HG02571 (cell line): ENCODE measurements around the gene TENM3.

Source experiments
- ATAC-seq: cut with Tn5 transposase; IDR thresholded peaks from one replicate; pipeline ENCODE4 v1.9.1; 2021; ENCODE audit warnings: mild to moderate bottlenecking, moderate library complexity; ENCODE audit not compliant: unreplicated experiment

TENM3 gene

DNA sequence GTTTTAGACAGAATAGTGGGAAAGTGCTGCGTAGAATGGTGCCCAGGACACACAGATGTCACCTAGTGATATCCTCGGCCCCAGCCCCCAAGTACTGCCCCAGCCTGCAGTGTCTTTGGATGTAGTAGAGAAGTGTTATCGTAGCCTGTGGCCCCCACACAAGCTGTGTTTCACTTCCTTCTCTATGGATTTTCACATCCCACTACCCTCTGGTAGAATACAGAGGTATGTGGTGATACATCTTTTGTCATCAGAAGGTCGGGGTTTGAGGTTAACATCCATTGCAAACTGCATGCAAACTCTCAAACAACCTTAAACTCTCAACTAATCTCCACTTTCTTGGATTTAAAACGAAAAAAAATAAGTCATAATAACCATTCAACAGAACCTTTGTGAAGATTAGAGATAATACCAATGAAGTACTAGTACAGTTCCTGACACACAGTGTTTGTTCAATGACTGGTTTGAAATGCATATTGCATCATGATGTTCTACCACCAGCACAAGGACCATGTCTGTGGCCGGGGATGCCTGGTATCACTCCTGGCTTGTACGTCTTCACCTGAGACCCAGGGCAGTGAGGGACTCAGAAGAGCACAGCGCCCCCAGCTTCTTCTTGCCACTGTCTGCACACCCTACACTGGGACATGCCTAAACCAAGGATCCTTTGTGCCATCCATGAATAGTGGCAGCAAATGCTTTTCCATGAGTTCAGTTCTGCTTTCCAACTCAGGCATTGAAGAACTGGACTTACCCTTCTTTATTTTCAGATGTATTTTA, 406.7 kb downstream of the TENM3 start:
- ATAC-seq: no peak

DNA sequence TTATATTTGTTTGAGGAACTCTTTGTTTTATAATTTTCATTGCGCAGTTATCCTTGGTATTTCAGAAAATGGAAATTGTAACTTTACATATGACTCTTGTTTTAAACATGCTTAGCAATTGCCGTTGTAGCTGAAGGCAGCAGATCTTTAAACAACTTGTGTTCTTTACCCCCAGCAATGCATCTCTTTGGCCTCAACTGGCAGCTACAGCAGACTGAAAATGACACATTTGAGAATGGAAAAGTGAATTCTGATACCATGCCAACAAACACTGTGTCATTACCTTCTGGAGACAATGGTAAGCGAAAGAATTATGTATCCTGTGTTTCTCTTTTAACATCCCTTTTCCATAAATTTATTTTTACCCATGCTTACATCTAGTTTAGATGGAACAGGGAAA, 410.4 kb downstream of the TENM3 start:
- ATAC-seq: no peak

DNA sequence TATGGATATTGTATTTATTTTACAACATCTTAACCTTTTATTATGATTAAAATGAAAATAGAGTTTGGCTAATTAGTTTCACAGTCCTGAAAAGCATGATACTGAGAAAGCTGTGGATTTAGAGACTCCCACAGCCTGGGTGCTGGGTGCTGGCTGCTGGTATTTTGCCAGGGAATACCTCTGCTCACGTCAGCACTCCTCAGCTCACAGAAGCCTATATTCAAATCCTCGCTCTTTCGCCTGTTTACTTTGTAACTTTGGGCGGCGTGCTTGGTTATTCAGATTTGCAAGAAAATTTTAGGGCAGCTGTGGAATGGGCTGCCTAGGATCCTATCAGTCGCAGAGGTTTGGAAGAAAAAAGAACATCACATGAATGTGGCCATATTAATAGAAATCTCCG, 412.1 kb downstream of the TENM3 start:
- ATAC-seq: no peak

DNA sequence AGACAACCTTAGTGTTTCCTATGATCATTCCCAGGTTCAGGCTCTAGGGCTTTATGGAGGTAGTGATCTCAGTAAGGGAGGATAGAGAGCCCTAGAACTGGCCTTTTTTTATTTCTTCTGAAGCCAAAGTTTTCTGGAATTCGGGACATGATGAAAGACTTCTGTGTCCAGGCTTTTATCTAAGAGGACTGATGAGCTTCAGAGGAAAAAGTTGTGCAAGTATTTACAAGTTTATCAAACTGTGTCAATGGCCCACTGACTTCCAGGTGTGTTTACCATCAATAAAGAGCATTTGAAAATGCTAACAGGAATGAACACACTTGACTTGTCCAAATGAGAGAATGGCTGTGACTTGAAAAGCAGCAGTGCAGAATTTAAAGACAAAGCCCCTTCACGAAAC, 419.3 kb downstream of the TENM3 start:
- ATAC-seq: no peak

DNA sequence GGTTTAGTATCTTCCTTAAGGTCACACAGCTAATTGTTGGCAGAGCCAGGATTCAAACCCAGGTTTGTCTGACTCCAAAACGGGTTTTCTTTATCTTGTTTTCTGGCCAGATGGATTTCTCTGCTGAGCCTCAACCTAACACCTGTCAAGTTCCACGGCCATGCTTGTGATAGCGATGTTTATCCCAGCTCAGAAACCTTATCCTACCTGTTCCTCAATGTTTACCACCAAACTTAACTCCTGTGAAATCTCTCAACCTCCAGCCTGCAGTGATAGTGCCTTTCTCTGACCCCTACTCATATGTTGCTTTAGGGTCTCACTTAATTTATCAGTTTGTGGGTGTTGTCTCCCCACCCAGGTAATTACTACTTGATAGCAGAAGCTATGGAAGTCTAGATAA, 428.0 kb downstream of the TENM3 start:
- ATAC-seq: no peak

DNA sequence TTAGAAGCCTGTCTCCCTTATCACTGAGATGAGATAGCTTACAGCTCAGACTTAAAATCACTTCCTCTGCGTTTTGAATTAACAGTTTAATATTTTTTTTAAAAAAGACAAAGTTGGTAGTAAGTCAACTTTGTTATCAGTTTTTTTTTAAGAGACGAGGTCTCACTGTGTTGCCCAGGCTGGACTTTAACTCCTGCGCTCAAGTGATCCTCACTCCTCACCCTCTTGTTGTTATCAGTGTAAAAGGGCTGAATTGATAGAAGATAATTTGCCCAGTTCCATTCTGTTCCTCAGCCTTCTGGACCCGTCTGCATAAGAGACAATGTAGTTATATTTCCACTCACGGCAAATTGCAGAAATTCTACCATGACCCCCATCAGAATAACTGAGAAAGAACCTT, 428.5 kb downstream of the TENM3 start:
- no peak for ATAC-seq

DNA sequence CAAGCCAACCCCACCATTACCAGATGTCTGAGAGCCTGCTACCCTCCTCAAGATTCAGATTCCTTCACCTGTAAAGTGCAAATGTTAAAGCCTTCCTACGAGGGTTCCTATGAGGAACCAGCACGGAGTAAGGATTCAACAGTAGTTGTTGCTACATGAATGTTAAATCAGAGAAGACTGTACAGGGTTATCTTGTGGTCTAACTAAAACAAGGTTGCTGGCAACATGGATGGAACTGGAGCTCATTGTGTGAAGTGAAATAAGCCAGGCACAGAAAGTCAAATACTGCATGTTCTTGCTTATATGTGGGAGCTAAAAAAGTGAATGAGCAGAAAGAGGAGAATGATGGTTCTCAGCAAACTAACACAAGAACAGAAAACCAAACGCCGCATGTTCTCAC, 435.4 kb downstream of the TENM3 start:
- no peak for ATAC-seq

DNA sequence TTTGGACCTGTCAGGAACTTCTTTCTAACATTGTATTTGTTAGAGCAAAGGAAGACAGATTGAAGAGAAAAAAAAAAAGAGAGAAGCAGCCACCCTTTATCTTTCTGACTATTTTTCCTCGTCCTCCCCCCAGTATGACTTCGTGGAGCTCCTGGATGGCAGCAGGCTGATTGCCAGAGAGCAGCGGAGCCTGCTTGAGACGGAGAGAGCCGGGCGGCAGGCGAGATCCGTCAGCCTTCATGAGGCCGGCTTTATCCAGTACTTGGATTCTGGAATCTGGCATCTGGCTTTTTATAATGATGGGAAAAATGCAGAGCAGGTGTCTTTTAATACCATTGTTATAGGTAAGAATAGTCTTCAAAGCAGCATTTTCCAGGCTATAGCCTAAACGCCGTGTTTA, 436.3 kb downstream of the TENM3 start:
- no peak for ATAC-seq

DNA sequence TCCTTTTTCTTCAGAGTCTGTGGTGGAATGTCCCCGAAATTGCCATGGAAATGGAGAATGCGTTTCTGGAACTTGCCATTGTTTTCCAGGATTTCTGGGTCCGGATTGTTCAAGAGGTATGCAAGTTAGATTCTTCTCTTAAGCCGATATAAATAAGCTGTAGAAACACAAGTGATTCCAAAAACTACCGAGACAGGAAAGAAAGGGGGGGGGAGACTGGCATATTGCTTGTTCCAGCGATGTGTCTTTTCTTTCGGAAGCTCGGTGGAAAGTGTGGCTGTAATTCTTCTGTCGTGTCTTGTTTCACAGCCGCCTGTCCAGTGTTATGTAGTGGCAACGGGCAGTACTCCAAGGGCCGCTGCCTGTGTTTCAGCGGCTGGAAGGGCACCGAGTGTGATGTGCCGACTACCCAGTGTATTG, 437.0 kb downstream of the TENM3 start:
- no peak for ATAC-seq

DNA sequence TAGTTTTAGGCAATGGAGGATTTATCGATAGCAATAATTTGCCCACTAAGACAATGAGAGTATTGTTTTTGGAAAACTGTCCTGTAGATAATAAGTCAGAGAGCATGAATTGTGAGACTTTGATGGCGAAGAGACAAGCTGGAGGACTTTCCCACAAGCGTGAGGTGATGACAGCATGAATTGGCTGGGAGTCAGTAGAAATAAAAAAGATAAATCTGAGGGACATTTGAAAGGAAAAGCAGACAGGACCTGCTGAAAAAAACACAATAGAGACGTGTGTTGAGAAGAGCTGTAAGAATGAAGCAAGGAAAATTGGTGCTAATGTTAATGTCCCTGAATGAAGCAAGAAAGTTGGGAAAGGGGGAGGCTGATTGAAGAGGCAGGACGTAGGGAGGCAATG, 440.5 kb downstream of the TENM3 start:
- no peak for ATAC-seq

DNA sequence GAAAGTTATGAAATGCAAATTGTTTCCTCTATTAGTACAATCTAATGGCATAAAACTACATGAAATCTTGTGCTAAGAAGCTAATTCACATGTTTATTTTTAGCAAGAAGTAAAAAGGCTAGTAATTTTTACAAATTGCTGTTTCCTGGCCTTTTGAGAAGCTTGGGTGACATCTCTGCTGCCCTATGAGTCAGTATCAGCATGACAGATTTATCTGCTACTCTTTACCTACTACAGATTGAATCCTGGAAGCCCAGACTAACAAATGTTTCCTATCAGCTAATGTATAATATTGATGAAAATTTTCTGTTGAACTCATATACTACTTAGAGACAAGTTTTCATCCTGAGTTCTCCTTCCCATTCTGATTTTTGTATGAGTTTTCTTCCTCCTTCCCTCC, 441.6 kb downstream of the TENM3 start:
- no peak for ATAC-seq

DNA sequence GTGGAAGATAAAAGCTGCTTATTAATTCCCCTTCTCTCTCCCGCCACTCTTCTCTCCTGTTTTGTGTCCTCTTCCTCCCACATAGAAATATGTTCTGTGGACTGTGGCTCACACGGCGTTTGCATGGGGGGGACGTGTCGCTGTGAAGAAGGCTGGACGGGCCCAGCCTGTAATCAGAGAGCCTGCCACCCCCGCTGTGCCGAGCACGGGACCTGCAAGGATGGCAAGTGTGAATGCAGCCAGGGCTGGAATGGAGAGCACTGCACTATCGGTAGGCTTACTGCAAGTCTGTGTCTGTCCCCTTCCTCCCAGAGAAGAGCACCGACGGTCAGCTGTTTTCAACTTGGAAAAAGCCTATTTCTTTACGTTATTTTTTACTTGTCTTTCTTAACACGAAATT, 444.9 kb downstream of the TENM3 start:
- ATAC-seq: no peak

DNA sequence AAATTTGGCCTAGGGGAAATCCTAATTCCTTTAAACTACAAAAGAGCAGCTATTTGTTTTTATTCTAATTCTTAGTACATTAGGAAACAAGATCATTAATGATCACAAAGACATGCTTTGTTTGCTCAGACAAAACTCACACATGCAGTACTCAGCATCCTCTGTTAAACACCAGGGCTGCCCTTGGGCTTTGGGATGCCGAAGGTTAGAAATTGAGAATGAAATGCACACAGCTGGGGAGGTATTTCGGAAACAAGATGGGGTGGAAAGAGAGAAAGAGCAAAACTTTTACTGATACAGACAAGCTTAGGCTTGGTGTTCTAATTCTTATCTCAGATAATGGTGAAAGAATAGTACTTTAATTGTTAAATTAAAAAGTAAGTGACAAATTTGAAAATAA, 451.3 kb downstream of the TENM3 start:
- no peak for ATAC-seq

DNA sequence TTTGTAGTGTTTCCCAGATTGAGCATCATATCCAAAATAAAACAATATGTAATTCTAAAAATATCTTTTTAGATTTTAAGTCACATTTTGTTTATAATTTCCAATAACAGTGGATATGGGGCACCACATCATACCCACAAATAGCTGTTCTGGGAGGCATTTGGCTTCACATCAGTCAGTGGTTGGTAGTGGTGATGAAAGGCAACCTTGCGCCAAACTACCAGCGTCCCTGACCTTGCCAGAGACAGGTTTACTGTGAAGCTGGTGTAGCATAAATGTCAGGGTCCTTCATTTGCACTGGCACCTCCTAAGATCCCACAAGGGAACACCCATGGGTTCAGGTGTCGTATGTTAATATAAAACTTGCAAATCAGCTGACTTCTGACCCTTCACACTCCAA, 451.8 kb downstream of the TENM3 start:
- ATAC-seq: no peak

DNA sequence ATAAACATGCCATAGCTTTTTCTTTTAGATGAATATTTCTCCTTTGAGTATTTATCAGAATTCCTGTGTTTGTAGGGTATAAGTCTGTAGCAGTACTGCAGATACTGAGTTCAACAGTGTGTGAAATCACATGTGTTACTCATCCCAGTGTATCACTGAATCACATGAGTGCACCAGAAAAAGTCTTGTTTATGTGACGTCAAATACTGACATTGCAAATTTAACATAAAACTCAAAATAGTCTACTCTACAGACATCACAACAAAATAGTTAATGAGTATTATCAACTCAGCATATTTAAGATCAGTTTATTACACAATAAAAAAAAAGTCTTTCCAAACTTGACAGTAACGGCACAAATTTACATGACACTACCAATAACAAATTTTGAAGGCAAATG, 452.6 kb downstream of the TENM3 start:
- ATAC-seq: no peak

DNA sequence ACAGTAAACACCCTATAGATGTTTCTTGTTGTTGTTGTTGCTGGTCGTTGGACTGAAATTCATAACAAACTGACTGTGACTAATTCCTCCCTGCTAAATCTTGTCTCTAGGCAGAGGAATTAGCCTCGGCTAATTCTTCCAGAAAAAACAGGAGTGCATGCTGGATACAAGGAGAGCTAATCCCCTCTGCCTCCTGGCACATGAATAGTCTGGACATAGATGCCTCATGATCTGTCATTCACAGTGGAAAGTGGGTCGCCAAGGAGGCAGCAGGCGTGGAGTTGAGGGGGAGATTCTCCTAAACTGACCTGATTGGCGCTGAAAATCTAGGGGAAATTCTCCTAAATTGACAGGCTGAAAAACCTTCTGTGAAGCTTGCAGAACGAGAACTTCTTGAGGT, 453.9 kb downstream of the TENM3 start:
- ATAC-seq: no peak

DNA sequence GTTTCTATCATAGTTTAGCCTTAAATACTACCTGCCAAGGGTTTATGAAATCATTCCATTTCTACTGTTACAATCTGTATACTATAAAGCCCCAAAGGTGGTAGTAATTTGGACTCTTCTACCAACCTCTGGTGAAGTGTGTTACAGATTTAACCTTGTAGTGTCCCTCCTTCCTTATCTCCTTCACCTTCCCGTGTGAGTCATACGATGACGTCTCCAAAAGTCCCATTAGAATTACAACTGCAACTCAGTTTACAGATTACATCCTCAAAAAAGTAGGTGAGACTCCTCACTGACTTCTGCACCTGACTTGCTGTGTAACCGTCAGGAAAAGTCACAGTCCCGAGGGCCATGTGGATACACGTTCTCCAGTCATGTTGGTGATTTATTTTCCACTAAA, 455.0 kb downstream of the TENM3 start:
- ATAC-seq: no peak

DNA sequence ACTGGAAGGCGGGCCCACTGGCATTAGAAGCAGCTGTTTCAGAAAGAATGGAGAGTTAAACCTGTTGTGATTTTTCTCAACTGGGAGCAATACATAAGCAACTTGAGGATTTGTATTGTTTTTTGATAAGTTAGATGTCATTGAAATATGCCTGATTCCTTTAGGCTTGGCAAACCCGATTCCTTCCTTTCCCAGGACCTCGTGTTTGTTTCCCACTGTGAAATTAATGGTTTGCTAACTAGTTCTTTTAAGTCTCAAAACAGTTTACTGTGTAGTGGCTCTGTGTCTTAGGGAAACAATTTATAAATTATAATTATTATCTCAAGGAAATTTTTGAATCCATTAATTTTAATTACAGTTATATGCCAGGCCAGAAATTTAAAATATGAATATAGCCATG, 456.0 kb downstream of the TENM3 start:
- ATAC-seq: no peak

DNA sequence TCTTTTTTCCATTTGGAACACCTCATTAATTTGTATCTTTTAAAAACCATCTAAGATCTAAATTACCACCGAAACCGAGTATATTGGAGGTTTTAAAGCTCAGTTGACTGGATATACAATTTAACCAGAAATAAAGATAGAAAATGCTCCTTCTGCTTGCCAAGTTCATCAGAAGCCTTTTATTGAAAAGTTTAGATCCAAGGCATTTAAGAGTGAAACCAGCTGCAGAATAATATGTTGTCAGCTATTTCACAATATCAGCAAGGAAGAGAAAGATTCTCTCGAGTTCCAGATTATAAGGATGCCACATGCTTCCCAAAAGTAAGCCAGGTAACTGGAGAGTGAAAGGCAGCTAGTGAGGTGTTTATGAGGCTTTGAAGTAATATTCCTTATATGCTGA, 456.6 kb downstream of the TENM3 start:
- ATAC-seq: no peak

DNA sequence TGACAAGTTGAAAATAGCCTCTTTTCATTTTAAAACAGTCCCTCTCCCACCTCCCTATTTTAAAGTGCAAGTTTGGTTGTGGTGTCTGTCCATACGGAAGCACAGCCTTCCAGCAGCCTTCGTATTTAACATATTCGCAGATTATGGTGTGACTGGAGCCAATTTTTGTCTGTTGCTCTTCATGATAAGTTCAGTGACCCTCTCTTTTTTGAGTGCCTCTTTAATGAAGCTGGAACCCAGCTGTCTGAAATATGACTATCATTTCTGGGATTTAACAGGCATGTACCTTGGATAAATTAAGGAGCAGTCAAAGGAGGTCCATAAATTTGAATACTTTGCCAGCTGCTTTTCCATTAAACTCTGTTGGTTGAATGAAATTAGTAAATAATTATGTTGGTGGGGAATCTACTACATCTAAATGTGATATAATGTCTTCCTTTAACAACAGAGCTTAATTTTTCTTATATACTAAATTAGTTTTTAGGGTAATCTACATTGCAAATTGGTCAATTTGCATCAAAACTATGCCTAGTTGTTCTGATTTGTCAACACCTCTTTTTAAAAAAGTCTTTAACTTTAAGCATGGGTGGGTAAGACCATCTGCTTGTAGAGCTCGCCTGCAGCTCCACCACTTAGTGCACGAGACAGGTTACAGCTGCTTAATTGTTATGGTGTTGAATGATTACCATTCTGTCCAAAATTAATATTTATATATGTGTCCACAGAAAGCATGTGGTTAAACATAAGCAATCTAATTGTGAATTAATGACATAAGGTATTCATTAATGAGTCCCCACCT, 457.4 kb downstream of the TENM3 start:
- ATAC-seq: no peak

DNA sequence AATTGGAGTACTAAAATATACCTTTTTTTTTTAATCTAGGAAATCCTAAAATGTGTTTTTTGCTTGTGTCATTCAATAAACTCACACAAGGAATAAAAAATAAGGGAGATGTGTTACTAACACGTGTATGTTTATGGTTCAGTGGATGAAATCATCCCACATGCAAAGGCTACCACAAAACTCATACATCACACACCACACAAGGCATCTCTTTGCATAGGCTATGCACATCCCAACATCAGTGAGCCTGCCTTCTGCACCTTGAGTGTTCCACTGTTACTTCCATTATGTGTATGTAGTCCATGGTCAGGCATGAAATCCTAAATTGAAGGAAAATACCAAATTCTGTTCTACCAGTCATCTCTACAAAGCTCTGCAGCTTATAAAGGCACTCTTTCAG, 460.9 kb downstream of the TENM3 start:
- ATAC-seq: no peak

DNA sequence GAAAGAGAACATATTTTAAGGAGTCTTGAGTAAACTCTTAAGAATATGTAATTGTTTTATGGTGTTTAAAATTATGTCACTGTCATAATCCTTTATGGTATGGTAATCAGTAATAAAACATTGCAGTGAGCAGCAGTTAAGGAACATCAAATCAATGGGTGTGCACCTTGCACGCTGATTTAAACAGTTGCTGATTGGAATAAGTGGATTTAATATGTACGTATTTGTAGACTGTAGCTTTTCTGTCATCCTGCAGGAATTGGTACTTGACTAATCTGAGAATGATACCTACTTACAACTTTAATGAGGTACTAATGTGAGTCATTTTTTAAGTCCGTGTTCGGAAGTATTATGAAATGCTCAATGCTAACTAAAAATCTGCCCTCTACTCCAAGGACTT, 461.7 kb downstream of the TENM3 start:
- ATAC-seq: no peak

DNA sequence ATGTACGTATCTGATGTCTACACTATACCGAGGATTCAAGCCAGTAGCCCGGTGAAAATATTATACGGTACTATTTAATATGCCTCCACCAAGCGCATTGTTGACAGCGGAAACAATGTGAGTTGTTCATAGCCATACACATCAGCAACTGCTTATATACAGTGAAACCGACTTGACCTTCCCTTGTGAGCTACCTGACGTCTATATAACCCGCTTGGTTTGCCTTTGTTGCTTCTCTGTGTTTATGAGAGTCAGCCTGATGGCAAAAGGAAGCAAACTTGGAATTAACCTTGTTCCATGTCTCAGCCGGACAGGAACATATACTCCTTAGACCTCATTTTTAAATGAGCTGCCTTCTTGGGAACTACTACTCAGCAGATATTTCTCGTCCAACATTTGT, 462.2 kb downstream of the TENM3 start:
- no peak for ATAC-seq
